GM18502 (cell line): ENCODE data around the gene MSRB1.
"Not testable (repeated sequence)": the region's sequence is repeated elsewhere in the genome, so short reads cannot be mapped to it uniquely, and the experiment has no call there.

ENCODE experiments used
- ATAC-seq: cut with Tn5 transposase; IDR thresholded peaks from one replicate; pipeline ENCODE4 v1.9.1; 2021; ENCODE audit warnings: mild to moderate bottlenecking; ENCODE audit not compliant: unreplicated experiment, poor library complexity

The MSRB1 gene

GRCh38 chr16:1962161-1963153, 19.5 kb upstream of the MSRB1 start:
- ATAC-seq = not testable (repeated sequence)

- no peak for ATAC-seq
Observed at GRCh38 chr16:1961651-1962067, 18.7 kb upstream of the MSRB1 start.

DNA sequence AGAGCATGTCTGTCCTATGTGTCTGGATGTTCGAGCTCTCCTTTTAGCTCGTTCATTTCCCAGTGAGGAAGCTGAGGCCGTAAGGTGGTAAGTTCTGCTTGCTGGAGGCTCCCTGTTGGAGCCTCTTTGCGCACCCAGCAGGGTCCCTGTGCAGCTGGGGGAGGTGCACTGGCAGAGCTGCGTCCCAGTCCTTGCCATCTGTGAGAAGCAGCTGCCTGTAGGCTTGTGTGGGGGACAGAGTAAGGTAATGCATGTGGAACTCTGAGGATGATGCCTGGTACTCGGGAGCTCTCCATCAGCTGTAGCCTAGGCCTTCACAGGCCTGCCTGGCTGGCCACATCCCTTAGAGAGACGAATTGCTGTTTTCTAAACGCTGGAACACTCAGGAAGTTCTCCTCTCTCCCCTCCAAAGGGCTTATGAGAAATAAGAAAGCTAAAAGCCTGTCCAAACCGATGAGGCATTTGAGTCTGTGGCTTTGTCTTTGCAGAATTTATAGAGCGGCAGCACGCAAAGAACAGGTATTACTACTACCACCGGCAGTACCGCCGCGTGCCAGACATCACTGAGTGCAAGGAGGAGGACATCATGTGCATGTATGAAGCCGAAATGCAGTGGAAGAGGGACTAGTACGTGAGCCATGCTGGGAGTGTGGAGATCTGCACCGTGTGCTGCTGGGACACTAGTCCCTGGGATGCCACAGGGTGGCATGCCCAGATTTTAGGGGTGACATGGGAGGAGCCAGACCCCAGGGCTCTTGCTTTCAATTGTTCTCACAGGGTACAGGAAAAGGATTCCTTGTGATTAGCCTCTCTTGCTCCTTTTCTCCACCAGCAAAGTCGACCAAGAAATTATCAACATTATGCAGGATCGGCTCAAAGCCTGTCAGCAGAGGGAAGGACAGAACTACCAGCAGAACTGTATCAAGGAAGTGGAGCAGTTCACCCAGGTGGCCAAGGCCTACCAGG, 17.9 kb upstream of the MSRB1 start:
- no peak for ATAC-seq

DNA sequence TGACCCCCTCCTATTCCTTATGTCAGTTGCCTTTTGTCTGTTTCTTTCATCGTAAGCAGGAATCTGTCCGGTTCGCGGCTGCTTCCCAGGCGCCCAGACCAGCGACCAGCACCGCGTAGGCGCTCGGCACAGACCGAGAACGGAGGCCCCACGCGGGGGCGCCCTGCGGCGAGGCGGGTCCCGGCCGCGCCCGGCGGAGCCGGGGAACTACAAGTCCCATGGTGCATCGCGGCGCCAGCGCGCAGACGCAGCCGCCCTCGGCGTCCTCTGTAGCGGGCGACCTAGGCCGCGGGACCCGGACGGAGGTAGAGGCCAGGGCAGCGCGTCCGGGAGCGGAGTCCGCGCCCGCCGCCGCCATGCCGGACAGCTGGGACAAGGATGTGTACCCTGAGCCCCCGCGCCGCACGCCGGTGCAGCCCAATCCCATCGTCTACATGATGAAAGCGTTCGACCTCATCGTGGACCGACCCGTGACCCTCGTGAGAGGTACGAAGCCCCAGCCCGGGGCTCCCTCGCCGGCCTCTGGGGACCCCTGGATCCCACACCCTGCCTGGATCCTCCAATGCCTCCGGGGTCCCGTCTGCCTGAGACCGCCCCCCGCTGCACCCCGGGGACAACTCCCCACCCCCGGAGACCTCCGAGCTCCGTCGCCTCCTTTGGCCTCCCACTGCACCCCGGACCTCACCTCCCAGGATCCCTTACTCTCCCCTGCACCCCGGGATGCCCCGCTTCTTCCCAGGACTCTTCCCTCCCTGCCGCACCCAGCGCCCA, 16.5 kb upstream of the MSRB1 start, which contains the start of gene NDUFB10:
TSS of gene NDUFB10 (plus strand) at position 270 of the 771 bp plus-strand sequence. CDS start at position 357, 87 bp downstream.
- peak; percentile 72 for ATAC-seq

GRCh38 chr16:1958715-1959268, 15.8 kb upstream of the MSRB1 start:
- ATAC-seq = peak; percentile 6

DNA sequence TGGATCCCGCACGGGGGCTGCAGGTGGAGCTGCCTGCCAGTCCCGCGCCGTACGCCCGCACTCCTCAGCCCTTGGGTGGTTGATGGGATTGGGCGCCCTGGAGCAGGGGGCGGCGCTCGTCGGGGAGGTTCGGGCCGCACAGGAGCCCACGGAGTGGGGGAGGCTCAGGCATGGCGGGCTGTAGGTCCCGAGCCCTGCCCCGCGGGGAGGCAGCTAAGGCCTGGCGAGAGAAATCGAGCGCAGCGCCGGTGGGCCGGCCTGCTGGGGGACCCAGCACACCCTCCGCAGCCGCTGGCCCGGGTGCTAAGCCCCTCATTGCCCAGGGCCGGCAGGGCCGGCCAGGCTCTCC, 15.1 kb upstream of the MSRB1 start:
- ATAC-seq = not testable (repeated sequence)

GRCh38 chr16:1957434-1958142, 14.6 kb upstream of the MSRB1 start:
- ATAC-seq = not testable (repeated sequence)

DNA sequence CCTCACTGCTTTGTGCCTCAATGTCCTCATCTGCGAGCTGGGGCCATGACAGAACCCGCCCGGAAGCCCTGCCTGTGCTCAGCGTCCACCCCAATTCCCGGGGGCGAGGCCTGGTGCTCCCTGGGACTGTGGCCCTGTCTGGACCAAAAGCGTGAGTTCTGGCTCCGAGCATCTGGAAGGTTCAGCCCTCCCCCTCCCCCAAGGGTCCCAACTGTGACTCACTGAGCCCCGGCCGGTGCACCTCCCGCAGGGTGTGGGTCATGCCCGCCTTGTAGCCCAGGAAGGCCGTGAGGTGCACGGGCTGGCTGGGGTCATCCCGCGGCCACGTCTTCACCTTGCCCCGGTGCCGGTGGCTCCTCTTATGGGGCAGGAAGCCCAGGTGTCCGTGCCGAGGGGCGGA, 10.7 kb upstream of the MSRB1 start:
- no peak for ATAC-seq

GRCh38 chr16:1950559-1950958, 7.6 kb upstream of the MSRB1 start:
- no peak for ATAC-seq

GRCh38 chr16:1950047-1950446, 7.0 kb upstream of the MSRB1 start:
- no peak for ATAC-seq

- no peak for ATAC-seq
Observed at GRCh38 chr16:1949507-1949906, 6.5 kb upstream of the MSRB1 start.

- ATAC-seq = no peak
Observed at GRCh38 chr16:1947369-1947670, 4.3 kb upstream of the MSRB1 start.

- no peak for ATAC-seq
Observed at GRCh38 chr16:1946495-1947368, 3.7 kb upstream of the MSRB1 start.

DNA sequence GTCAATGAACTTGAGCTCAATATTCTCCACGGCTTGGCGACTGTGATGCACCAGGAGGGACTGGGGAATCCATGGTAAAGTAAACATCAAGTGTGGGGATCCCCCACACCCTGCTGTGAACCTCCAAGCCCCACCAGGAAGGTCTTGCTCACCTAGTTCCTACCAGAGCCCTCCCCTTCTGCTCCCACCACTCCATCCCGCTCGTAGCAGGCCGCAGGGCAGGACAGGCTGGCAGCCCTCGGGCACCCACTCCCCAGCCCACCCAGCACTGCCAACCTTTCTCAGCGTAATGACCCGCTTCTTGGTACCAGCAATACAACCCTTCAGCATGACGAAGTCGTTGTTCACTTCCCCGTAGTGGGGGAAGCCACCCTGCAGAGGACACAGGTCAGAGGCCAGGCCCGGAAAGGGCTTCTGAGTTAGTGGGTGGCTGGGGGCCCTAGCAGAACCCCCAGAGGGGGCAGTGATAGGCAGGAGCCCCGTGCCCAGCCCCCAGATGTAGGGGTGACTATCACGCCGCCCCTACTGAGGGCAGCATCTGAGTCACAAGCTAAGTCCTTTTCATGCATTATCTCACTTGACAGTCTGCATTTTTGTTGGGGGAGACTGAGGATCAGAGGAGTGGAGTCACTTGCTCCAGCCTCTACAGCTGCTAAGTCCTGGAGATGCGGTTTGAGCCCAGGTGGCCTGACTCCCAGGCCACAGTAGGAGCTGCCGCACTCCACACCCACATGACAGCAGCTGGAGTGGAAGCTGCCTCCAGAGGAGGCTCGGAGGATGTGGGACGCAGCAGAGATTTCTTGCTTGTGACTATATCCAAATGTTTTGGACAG, 2.8 kb upstream of the MSRB1 start:
- ATAC-seq = no peak

DNA sequence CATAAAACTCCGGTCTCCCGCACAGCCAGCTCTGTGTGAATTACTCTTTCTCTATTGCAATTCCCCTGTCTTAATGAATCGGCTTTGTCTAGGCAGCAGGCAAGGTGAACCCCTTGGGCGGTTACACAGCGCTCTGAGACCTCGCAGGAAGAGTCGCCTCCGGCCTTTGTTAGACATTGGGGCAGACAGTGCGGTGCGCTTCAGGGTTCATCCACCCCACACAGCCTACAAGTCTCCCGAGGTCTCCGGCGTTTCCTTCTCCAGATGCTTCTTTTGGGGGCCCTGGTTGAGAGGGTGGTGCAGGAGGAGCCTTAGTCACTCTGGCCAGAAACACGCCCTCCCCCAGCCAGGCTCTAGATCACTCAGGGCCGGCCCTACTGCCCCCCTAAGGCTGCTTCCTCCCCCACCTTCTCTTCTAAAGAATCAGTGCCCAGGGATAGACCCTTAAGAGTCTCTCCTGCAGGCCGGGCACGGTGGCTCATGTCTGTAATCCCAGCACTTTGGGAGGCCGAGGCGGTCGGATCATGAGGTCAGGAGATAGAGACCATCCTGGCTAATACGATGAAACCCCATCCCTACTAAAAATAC, 1.7 kb upstream of the MSRB1 start:
- no peak for ATAC-seq

DNA sequence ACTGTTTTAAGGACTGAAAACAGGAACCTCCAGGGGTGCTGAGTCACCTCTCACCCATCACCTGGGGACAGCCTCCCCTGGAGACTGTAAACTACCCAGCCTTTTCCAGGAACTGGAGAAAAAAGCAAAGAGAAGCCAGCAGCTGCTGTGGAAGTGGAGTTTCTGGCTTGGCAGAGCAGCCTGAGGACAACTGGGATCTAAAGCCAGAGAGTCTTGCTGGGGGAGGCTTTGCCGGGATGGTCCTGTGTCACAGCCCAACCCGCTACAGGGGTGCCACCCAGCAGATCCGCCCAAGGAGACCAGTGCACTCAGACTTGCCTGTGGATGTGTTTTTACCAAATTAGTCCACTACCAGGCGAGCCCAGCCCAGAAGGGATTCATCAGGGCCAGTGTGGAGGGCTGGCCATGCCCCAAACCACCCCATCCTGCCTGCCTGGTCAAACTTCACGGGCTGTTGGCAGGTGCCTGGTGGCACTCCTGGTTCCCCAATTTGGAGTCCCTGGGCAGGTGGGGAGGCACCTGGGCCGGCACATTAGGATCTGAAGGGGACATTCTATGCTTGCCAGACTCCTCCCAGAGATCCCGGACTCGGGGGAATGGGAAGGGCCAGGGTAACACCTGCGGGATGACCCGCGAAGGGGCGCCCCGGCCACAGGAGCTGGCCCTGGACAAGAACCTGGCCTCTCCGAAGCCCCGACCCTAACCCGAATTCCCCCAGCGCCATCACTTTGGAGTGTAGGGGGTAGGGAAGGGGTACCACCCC, 771 bp downstream of the MSRB1 start:
- ATAC-seq = no peak
